Measurements from ENCODE around the gene ANKRD39.

The ANKRD39 gene

GRCh38 chr2:96848264-96848663, 9.6 kb downstream of the ANKRD39 start:
- TF ChIP-seq CTCF (IDR thresholded peaks at IDR 0.05) = no peak

DNA sequence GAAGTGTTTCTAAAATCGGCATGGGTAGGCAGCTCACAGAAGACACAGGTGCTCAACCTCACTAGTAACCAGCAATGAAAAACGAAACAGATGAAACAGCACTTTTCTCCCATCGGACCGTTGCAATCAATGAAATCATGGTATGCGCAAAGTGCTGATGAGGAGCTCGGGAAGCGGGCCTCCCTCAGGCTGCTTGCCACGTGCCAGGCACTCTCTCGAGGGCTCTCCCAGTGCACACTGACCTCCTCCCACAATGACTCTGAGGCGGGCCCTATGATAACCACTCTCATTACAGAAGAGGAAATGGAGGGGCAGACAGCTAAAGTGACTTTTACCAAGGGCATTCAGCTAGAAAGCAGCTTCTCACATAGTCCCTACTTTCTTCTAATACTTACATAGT, 10.2 kb downstream of the ANKRD39 start:
- no peak for TF ChIP-seq CTCF (IDR thresholded peaks at IDR 0.05)

DNA sequence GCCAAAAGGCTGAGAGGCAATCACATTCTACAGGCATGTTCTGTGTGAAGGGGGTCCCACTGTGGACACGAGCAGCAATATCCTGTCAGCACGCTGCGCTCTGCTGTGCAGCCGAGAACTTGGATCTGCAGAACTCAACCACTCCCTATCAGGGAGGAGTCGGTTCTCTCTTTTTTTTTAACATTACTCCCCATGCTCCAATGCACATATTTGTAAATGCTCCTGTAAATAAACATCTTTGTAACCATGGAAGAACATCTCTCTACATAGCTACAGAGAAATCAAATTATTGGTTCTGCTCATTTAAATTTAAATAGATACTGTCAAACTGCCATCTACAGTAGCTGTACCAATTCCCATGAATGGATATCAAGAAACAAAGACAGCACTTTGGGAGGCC, 11.0 kb downstream of the ANKRD39 start:
- TF ChIP-seq CTCF (IDR thresholded peaks at IDR 0.05) = no peak

DNA sequence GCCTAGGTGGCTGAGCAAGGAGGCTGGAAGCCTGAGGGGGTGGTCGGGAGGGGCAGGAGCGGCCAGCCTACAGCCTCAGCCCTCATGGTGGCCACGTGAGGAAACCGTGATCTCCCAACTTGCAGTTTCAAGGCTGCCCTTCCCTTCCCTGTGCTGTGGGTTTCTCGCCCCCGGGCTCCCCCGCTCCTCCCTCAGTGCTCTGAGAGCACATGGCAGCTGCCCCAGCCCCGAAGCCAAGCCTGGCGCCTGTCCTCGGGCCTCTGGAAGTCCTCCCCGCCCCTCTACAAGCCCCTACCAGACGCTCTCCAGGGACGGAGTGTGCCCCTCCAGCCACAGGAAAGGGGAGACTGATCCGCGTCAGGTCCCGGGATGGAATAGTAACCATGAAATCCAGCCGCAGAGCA, 13.4 kb downstream of the ANKRD39 start:
- no peak for TF ChIP-seq CTCF (IDR thresholded peaks at IDR 0.05)

- no peak for TF ChIP-seq CTCF (IDR thresholded peaks at IDR 0.05)
Measured at GRCh38 chr2:96843538-96844268, 14.1 kb downstream of the ANKRD39 start, which contains the start of gene ANKRD23. TSS of gene ANKRD23 (minus strand) at chr2:96844021. CDS start at chr2:96843992, 29 bp downstream.

GRCh38 chr2:96842600-96842999, 15.2 kb downstream of the ANKRD39 start:
- no peak for TF ChIP-seq CTCF (IDR thresholded peaks at IDR 0.05)

DNA sequence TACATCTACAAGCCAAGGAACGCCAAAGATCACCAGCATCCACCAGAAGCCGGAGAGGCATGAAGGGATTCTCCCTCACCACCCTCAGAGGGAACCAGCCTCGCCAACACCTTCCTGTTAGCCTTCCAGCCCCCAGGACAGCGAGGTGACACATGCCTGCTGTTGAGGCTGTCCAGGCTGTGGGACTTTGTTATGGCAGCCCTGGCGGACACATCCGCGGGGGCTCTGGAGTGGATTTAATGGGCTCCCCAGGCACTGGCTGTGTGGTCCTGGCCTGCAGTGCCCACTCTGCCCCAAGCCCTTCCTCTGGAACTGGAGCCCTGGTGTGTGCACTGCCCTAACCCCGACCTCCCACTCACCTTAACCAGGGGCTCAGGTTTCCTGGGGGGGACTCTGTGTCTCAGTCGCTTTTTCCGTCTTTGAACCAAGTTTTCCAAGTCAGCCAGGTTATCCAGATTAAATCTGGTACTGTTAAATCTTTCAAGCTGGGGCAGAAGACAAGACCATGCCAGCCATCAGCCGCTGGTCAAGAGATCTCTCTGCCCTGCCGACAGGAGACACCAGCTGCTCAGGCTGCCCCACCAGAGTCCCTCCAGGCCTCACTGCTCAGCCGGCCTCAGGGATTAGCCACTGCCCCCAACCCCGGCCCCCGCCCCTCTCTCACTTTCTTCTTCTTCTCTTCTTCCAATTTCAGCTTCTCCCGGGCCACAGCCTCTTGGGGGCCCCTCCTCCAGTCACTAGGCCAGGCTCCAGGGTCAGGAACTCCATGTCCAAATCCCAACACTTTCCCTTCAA, 15.9 kb downstream of the ANKRD39 start:
- TF ChIP-seq CTCF (IDR thresholded peaks at IDR 0.05) = no peak
